Panc1 (cell line): ENCODE measurements around the gene AP3S2. TPM values are rescaled to one million over a fixed set of nuclear protein-coding genes. Genes with fewer than 3 reads are reported as not detected.
A peak's percentile ranks its signal among the peaks of the same experiment; 100 is the strongest.

Experiments used
- ATAC-seq: fragments of 200-7000 bp; cut with Tn5 transposase; 2 replicates; pipeline ENCODE4 v1.9.1; 2020; ENCODE audit warnings: mild to moderate bottlenecking, moderate library complexity
- BruUV-seq: library from RNA; stranded (reverse); fragments of 400-500 nt; replicated peaks from 2 replicates; lab custom pipeline; 2021; lab: Mats Ljungman, UMichigan
- CTCF ChIA-PET: fragments of 300-600 bp; sonication (Branson Sonifier 250); formaldehyde crosslinking; loops from one replicate; lab custom pipeline; 2022; ENCODE audit warnings: antibody characterized with exemption; lab: Charles Lee
- POLR2A ChIA-PET: fragments of 300-600 bp; sonication (Branson Sonifier 250); formaldehyde crosslinking; loops from one replicate; lab custom pipeline; 2022; ENCODE audit warnings: antibody characterized with exemption; lab: Charles Lee
- DNase-seq: peaks from one replicate; pipeline ENCODE4 v3.0.0-alpha.2; 2010; ENCODE audit warnings: low read depth, low spot score
- H3K27ac ChIP-seq: 2 replicates; pipeline ENCODE4 v1.5.1; 2011; ENCODE audit warnings: mild to moderate bottlenecking, low read length, inconsistent platforms
- H3K27me3 ChIP-seq: fragments of 200-500 bp; sonication (Bioruptor generic); 2 replicates; pipeline ENCODE4 v1.6.0; 2014; ENCODE audit warnings: low read length, inconsistent platforms; ENCODE audit not compliant: control insufficient read depth, insufficient read depth
- H3K36me3 ChIP-seq: fragments of 200-500 bp; sonication (Bioruptor generic); 2 replicates; pipeline ENCODE4 v1.5.1; 2014; ENCODE audit warnings: inconsistent platforms, mild to moderate bottlenecking, low read length, moderate library complexity; ENCODE audit not compliant: control insufficient read depth, insufficient read depth
- H3K4me1 ChIP-seq: 2 replicates; pipeline ENCODE4 v1.5.1; 2011; ENCODE audit warnings: inconsistent platforms, mild to moderate bottlenecking, low read length, moderate library complexity; ENCODE audit not compliant: control insufficient read depth, insufficient read depth
- H3K4me3 ChIP-seq, 2 experiments: 2 replicates each; pipeline ENCODE4 v1.5.1; 2011 to 2012; ENCODE audit warnings: low read depth in 2 of 2, low read length in 2 of 2, mild to moderate bottlenecking in 2 of 2, inconsistent platforms in 1 of 2, moderate library complexity in 1 of 2
- H3K9me3 ChIP-seq: fragments of 200-500 bp; sonication (Bioruptor generic); 2 replicates; pipeline ENCODE4 v1.5.1; 2014; ENCODE audit warnings: low read depth, mild to moderate bottlenecking, inconsistent platforms, low read length, moderate library complexity; ENCODE audit not compliant: control insufficient read depth, insufficient read depth
- POLR2AphosphoS5 ChIP-seq: IDR thresholded peaks from 2 replicates; pipeline ENCODE4 v1.6.1; 2012; ENCODE audit warnings: mild to moderate bottlenecking, low read depth, low read length, moderate library complexity
- SIN3A ChIP-seq: IDR thresholded peaks from 2 replicates; pipeline ENCODE4 v1.6.1; 2012; ENCODE audit warnings: low read depth, mild to moderate bottlenecking, low read length, moderate library complexity, borderline replicate concordance; ENCODE audit not compliant: insufficient read depth
- TCF7L2 ChIP-seq: IDR thresholded peaks from 2 replicates; pipeline ENCODE4 v1.6.1; 2011; ENCODE audit warnings: mild to moderate bottlenecking, low read depth, low read length, inconsistent platforms
- in situ Hi-C: cut with HindIII; loops from 2 replicates; pipeline ENCODE4 v1.10.0; 2016; ENCODE audit warnings: low sequenced_read_pairs, low pct_unique_long_range_greater_than_20kb
- intact Hi-C: fragments of 100-400 bp; cut with micrococcal nuclease; formaldehyde crosslinking; loops from one replicate; pipeline ENCODE4 v1.10.0; 2022; ENCODE audit not compliant: unreplicated experiment
- total RNA-seq: library from RNA; stranded (reverse); gene quantifications from one replicate; pipeline ENCODE4 v1.2.1, GENCODE V29; 2021; ENCODE audit not compliant: unreplicated experiment
- TF ChIP-seq, protein P1 (sequence below): fragments of 450-650 bp; IDR thresholded peaks from 2 replicates; pipeline ENCODE4 v1.5.1; 2017; ENCODE audit warnings: mild to moderate bottlenecking
- TF ChIP-seq, protein P2 (sequence below), 2 experiments: IDR thresholded peaks; 2 replicates each; pipeline ENCODE4 v1.6.1; 2011 to 2012; ENCODE audit warnings: low read depth in 2 of 2, control low read depth in 1 of 2, low read length in 1 of 2, mild to moderate bottlenecking in 1 of 2, moderate library complexity in 1 of 2; ENCODE audit not compliant: insufficient read depth in 1 of 2

Gene AP3S2
- total RNA-seq, 1 experiment from 2014 or later: 24.6 TPM

DNA sequence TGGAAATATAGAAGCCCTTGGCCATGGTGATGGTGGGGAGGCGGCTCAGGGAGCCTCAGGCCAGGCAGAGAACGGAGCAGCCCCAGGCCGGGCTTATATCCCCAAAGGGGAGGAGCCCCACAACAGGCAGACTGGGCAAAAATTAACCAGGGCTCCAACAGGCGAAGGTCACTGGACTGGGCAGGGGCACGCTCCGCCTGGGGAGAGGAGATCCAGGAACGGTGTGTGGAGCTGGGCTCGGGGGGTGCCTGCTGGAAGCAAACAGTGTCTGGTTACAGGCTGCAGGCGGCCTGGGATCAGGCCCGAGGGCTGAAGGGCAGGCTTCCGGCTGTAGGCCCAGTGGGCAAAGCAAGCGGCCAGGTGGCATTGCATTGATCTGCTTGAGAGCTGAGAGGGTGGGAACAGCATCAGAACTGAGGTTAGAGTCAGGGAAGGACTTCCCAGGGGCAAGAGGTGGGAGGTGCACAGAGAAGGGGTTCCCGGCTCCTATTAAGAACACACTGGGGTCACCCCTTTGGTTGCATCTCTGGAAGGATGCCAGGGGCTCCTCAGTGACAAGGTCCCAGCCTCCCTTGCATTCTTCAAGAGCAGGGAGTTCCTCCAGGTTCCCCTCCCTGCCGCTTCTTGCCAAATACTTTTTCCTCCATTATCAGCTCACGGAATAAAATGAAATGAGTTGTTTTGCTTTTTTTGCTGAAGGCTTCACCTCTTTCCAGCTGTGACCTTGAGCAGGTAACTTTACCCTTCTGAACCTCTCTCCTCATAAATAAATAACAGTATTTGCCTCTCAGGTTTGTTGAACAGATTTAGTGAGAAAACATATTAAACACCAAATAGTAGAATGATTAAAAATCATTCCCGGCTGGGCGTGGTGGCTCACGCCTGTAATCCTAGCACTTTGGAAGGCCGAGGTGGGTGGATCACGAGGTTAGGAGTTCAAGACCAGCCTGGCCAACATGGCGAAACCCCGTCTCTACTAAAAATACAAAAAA lies 86.9 kb downstream of the AP3S2 start:
- intact Hi-C loops: no loop called here
- POLR2A ChIA-PET: no interaction called here

DNA sequence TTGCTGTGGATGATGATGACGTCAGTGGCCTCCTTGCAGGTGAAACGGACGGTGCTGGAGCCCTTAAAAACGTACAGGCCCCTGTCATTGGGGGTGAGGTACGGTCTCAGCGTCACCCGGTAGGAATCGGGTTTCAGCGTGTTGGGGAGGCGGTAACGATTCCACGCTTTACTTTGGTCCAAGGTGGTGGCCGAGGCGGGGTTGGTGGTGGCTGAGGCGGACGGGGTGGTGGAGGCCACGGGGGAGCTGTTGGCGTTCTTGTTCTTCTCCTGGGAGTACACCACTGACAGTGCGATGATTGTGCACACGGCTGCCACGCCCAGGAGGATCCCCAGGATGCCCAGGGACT lies 87.6 kb downstream of the AP3S2 start:
- Histone ChIP-seq H3K27me3 (no peaks in the 10 kb centered on the region), H3K4me3 (no peak overlapping the region), H3K9me3 (no peaks in the 10 kb centered on the region), H3K27ac (no peak overlapping the region), H3K4me1 (peaks cover 16% of the 10 kb centered on the region), H3K36me3 (0 out of 2 replicates have a peak, but pooled peaks cover 3% of the 10 kb centered on the region)
- intact Hi-C loops: no loop called here
- in situ Hi-C loops: no loop called here
- DNase-seq (no peak), ATAC-seq (no peak)
- ChIA-PET POLR2A (no interaction called here), CTCF (no interaction called here)
- TF ChIP-seq TCF7L2: no peak
- TF ChIP-seq, protein P1, sequence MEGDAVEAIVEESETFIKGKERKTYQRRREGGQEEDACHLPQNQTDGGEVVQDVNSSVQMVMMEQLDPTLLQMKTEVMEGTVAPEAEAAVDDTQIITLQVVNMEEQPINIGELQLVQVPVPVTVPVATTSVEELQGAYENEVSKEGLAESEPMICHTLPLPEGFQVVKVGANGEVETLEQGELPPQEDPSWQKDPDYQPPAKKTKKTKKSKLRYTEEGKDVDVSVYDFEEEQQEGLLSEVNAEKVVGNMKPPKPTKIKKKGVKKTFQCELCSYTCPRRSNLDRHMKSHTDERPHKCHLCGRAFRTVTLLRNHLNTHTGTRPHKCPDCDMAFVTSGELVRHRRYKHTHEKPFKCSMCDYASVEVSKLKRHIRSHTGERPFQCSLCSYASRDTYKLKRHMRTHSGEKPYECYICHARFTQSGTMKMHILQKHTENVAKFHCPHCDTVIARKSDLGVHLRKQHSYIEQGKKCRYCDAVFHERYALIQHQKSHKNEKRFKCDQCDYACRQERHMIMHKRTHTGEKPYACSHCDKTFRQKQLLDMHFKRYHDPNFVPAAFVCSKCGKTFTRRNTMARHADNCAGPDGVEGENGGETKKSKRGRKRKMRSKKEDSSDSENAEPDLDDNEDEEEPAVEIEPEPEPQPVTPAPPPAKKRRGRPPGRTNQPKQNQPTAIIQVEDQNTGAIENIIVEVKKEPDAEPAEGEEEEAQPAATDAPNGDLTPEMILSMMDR: no peak
- TF ChIP-seq POLR2AphosphoS5: no peak
- TF ChIP-seq, protein P2, sequence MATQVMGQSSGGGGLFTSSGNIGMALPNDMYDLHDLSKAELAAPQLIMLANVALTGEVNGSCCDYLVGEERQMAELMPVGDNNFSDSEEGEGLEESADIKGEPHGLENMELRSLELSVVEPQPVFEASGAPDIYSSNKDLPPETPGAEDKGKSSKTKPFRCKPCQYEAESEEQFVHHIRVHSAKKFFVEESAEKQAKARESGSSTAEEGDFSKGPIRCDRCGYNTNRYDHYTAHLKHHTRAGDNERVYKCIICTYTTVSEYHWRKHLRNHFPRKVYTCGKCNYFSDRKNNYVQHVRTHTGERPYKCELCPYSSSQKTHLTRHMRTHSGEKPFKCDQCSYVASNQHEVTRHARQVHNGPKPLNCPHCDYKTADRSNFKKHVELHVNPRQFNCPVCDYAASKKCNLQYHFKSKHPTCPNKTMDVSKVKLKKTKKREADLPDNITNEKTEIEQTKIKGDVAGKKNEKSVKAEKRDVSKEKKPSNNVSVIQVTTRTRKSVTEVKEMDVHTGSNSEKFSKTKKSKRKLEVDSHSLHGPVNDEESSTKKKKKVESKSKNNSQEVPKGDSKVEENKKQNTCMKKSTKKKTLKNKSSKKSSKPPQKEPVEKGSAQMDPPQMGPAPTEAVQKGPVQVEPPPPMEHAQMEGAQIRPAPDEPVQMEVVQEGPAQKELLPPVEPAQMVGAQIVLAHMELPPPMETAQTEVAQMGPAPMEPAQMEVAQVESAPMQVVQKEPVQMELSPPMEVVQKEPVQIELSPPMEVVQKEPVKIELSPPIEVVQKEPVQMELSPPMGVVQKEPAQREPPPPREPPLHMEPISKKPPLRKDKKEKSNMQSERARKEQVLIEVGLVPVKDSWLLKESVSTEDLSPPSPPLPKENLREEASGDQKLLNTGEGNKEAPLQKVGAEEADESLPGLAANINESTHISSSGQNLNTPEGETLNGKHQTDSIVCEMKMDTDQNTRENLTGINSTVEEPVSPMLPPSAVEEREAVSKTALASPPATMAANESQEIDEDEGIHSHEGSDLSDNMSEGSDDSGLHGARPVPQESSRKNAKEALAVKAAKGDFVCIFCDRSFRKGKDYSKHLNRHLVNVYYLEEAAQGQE (IDR thresholded peaks at IDR 0.05; ENCODE audit: insufficient read depth in 1 of 2, low read depth in 2 of 2, low read length in 1 of 2): no peak
- no peak for TF ChIP-seq SIN3A
- BruUV-seq: TSS peak; percentile 47

More for the DNA sequence above, 86.9 kb downstream of the AP3S2 start:
- DNase-seq: no peak
- no peak for ATAC-seq
- Histone ChIP-seq H3K9me3 (no peaks in the 10 kb centered on the region), H3K27ac (no peak overlapping the region), H3K4me1 (peaks cover 20% of the 10 kb centered on the region), H3K4me3 (no peak overlapping the region), H3K36me3 (0 out of 2 replicates have a peak, but pooled peaks cover 1% of the 10 kb centered on the region), H3K27me3 (no peaks in the 10 kb centered on the region)
- no TSS peak for BruUV-seq
- TF ChIP-seq POLR2AphosphoS5 (no peak), TCF7L2 (no peak), SIN3A (no peak)
- TF ChIP-seq, protein P2 (IDR thresholded peaks at IDR 0.05; ENCODE audit: insufficient read depth in 1 of 2, low read depth in 2 of 2, low read length in 1 of 2): no peak
- TF ChIP-seq, protein P1: no peak
- CTCF ChIA-PET: no interaction called here
- in situ Hi-C loops: no loop called here
